Measurements from ENCODE around the gene TSPAN32. TPM values are rescaled to one million over a fixed set of nuclear protein-coding genes. Genes with fewer than 3 reads are reported as not detected.

Gene TSPAN32
- total RNA-seq, 2 donors from 2014 or later = not detected

DNA sequence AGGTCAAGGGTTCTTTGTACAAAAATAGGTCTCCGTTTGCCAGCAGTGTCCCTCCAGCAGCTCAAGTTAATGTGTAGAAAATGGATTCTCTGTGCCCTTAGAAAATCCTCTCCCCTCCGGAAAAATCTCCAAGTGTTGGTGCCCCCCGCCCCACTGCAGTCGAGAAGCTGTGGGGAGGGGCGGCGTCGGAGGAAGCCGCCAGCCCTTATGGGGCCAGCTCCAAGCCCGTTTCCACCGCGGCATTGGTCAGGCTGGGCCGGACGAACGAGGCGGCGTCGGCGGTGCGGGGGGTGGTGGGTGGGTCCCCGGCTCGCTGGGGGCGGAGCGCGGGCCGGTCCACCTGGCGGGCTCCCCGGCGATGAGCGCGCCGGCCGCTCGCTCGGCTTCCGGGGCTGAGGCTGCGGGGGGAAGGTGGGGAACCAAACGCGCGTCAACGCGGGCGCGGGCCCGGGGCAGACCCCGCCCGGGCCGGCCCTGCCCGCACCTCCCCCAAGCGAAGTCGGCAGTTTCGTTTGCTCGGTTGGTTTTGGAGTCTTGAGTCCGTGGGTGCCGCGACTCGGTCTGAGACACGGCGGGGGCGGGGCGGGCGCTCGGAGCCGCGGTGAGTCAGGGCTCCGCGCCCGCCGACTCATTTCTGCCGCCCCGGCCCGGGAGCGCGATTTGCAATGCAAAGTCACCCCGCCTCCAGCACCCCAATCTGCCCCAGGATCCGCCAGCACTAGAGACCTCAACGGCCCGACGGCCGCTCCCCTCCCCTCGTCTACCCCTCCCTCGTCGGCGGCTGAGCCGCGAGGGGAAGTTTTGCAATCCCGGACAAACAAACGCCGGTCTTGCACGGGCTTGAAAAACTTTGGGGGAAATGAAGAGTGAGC, 32.8 kb upstream of the TSPAN32 start:
- peak overlapping the region; percentile 36 for H3K4me3 Mint-ChIP-seq
- Histone ChIP-seq H3K9ac (ENCODE audit: extremely low read depth, low read length, poor library complexity, severe bottlenecking) (no peak overlapping the region), H3K4me1 (ENCODE audit: control insufficient read depth, insufficient read depth, low read length) (no peaks in the 10 kb centered on the region), H3K9me3 (ENCODE audit: control insufficient read depth, low read length) (no peaks in the 10 kb centered on the region), H3K36me3 (ENCODE audit: control insufficient read depth, insufficient read depth, low read length) (no peaks in the 10 kb centered on the region), H3K27ac (ENCODE audit: low read depth, low read length) (no peak overlapping the region), H3K4me3 (ENCODE audit: low read length) (peak overlapping the region; percentile 60), H3K27me3 (ENCODE audit: control insufficient read depth, insufficient read depth, low read length, poor library complexity, severe bottlenecking) (peaks cover 96% of the 10 kb centered on the region)
- DNase-seq = peak; percentile 83
- no peaks in the 10 kb centered on the region for H3K4me1 Mint-ChIP-seq
- peaks cover 90% of the 10 kb centered on the region for H3K27me3 Mint-ChIP-seq (ENCODE audit: insufficient read depth)
- no peak overlapping the region for H3K27ac Mint-ChIP-seq
- H3K36me3 Mint-ChIP-seq (ENCODE audit: low read depth) = no peaks in the 10 kb centered on the region
- WGBS, 2 experiments (ENCODE audit: insufficient coverage in 1 of 2, insufficient read length in 1 of 2) = 2 to 9% methylated on average over 9 to 89 of the region's 89 CpGs
- H3K9me3 Mint-ChIP-seq = peaks cover 4% of the 10 kb centered on the region
- TF ChIP-seq, protein P1, sequence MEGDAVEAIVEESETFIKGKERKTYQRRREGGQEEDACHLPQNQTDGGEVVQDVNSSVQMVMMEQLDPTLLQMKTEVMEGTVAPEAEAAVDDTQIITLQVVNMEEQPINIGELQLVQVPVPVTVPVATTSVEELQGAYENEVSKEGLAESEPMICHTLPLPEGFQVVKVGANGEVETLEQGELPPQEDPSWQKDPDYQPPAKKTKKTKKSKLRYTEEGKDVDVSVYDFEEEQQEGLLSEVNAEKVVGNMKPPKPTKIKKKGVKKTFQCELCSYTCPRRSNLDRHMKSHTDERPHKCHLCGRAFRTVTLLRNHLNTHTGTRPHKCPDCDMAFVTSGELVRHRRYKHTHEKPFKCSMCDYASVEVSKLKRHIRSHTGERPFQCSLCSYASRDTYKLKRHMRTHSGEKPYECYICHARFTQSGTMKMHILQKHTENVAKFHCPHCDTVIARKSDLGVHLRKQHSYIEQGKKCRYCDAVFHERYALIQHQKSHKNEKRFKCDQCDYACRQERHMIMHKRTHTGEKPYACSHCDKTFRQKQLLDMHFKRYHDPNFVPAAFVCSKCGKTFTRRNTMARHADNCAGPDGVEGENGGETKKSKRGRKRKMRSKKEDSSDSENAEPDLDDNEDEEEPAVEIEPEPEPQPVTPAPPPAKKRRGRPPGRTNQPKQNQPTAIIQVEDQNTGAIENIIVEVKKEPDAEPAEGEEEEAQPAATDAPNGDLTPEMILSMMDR (conservative IDR thresholded peaks at IDR 0.05) = no peak

DNA sequence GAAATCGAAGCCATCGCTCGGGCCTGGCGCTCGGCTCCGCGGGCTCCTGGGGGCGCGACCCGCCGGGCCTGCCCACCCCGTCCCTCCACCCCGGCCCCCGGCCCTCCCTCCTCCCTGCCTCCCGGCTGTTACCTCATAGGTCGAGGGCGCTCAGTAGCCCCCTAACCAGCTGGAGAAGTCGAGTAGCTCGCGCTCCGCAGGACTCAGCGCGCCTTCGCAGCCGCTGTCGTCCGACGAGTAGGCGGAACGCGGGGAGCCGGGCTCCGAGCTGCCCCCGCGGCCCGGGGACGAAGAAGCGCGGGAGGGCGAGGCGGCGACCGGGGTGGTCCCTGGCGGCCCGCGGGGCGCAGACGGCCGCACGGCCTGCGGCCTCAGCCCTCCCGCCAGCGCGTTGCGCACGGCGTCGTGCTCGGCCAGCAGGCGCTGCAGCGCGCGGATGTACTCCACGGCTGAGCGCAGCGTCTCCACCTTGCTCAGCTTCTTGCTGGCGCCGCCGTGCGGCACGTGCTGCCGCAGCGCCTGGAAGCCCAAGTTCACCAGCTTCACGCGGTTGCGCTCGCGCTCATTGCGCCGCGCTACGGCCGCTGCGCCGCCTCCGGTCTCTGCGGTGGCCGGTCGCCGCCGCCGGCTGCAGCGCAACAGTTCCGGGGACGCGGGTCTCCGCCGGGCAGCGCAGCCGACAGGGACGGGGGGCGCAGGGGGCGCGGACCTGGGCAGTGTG, 32.1 kb upstream of the TSPAN32 start:
- DNase-seq = peak; percentile 89
- no peak overlapping the region for H3K9ac ChIP-seq (ENCODE audit: extremely low read depth, low read length, poor library complexity, severe bottlenecking)
- H3K36me3 Mint-ChIP-seq (ENCODE audit: low read depth) = no peaks in the 10 kb centered on the region
- peaks cover 100% of the 10 kb centered on the region for H3K27me3 ChIP-seq (ENCODE audit: control insufficient read depth, insufficient read depth, low read length, poor library complexity, severe bottlenecking)
- H3K27me3 Mint-ChIP-seq (ENCODE audit: insufficient read depth) = peaks cover 92% of the 10 kb centered on the region
- TF ChIP-seq, protein P1 (conservative IDR thresholded peaks at IDR 0.05) = peak; percentile 45
- H3K27ac ChIP-seq (ENCODE audit: low read depth, low read length) = no peak overlapping the region
- no peaks in the 10 kb centered on the region for H3K4me1 Mint-ChIP-seq
- no peaks in the 10 kb centered on the region for H3K9me3 ChIP-seq (ENCODE audit: control insufficient read depth, low read length)
- H3K4me3 Mint-ChIP-seq = peak overlapping the region; percentile 36
- H3K36me3 ChIP-seq (ENCODE audit: control insufficient read depth, insufficient read depth, low read length) = no peaks in the 10 kb centered on the region
- H3K27ac Mint-ChIP-seq = no peak overlapping the region
- H3K4me3 ChIP-seq (ENCODE audit: low read length) = peak overlapping the region; percentile 60
- WGBS, 2 experiments (ENCODE audit: insufficient coverage in 1 of 2, insufficient read length in 1 of 2) = 0 to 5% methylated on average over 10 to 102 of the region's 104 CpGs
- no peaks in the 10 kb centered on the region for H3K4me1 ChIP-seq (ENCODE audit: control insufficient read depth, insufficient read depth, low read length)
- peaks cover 4% of the 10 kb centered on the region for H3K9me3 Mint-ChIP-seq

DNA sequence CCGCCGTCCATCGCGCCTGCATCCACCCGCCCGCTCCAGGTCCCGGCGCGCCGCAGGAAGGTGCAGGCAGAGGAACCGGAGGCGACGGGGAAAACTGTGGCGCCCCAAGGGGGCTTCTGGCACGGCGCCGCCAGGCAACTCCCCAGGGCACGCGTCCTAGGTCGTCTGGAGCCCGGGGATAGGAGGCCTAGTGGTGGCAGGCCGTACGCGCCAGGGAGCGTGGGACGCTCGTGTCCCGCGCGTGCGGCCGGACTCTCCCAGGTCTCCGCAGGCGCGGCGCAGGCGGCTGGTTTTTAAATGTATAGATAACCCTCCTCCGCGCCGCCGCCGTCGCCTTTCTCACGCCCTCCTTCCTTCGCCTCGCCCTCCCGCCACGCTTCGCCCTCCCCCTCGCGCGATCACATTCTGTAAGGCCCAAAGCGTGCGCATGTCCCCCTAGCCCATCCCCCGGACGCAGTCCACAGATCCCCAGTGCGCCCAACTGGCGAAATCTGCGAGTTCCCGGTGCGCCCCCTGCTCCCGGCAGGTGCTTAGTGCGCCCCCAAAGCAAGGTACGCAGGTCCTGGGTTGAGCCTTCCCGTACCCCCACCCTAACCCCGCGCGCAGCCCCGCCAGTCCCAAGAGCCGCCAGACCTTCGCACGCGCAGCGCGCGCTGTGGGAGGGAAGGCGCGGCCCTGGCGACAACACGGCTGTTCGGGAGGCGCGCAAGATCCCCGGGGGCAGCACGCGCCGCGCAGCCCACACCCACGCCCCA, 31.3 kb upstream of the TSPAN32 start, which contains the start of gene ASCL2:
Gene ASCL2, minus strand, starts transcription at position 267 of the 755 bp plus-strand sequence. Its CDS starts 256 bp downstream, at position 11.
- Mint-ChIP-seq H3K9me3 (peaks cover 4% of the 10 kb centered on the region), H3K27me3 (ENCODE audit: insufficient read depth) (peaks cover 91% of the 10 kb centered on the region), H3K4me3 (peak within 1 kb of the TSS; percentile 36), H3K27ac (no peak within 1 kb of the TSS), H3K36me3 (ENCODE audit: low read depth) (no peaks in the 10 kb centered on the region), H3K4me1 (no peaks in the 10 kb centered on the region)
- no peaks in the 10 kb centered on the region for H3K9me3 ChIP-seq (ENCODE audit: control insufficient read depth, low read length)
- no peak within 1 kb of the TSS for H3K27ac ChIP-seq (ENCODE audit: low read depth, low read length)
- peak within 1 kb of the TSS; percentile 60 for H3K4me3 ChIP-seq (ENCODE audit: low read length)
- no peaks in the 10 kb centered on the region for H3K36me3 ChIP-seq (ENCODE audit: control insufficient read depth, insufficient read depth, low read length)
- H3K9ac ChIP-seq (ENCODE audit: extremely low read depth, low read length, poor library complexity, severe bottlenecking) = no peak within 1 kb of the TSS
- 39 to 45% methylated on average over 30 to 89 of the region's 89 CpGs for WGBS, 2 experiments (ENCODE audit: insufficient coverage in 1 of 2, insufficient read length in 1 of 2)
- TF ChIP-seq, protein P1 (conservative IDR thresholded peaks at IDR 0.05) = no peak
- H3K4me1 ChIP-seq (ENCODE audit: control insufficient read depth, insufficient read depth, low read length) = no peaks in the 10 kb centered on the region
- DNase-seq = no peak
- H3K27me3 ChIP-seq (ENCODE audit: control insufficient read depth, insufficient read depth, low read length, poor library complexity, severe bottlenecking) = peaks cover 100% of the 10 kb centered on the region
